ENCODE data around the gene FHAD1. TPM values are rescaled to one million over a fixed set of nuclear protein-coding genes. Genes with fewer than 3 reads are reported as not detected.

FHAD1 gene
- total RNA-seq, 1 donor from 2014 or later: 1.7 TPM

DNA sequence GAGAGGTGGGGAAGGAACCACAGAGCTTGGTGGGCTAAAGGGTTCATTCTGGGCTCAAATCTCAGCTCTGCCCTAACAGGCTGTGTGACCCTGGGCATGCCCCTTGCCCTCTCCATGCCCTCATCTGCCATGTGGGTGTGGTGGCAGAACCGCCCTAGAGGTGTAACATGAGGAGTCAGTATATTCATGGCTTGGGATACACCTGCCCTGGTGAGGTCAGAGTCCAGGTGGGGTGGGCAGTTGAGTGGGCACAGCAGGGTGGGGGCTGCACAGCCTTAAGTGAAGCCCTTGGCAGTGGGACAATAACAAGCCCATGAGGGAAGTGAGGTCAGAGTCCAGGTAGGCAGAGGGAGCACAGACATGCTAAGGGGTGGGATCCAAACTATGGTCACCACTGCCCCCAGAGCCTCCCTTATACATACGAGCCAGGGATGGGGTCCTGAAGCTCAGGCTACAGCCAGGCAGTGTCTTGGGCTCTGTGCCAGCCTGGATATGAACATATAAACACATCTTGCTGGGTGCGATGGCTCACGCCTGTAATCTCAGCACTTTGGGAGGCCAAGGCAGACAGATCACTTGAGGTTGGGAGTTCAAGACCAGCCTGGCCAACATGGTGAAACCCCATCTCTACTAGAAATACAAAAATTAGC lies 103.7 kb downstream of the FHAD1 start:
- no peak overlapping the region for H3K27ac Mint-ChIP-seq (ENCODE audit: unreplicated experiment)
- peaks cover 22% of the 10 kb centered on the region for H3K4me1 Mint-ChIP-seq
- H3K9me3 Mint-ChIP-seq: no peaks in the 10 kb centered on the region
- no peaks in the 10 kb centered on the region for H3K27me3 Mint-ChIP-seq (ENCODE audit: low read depth)
- no peaks in the 10 kb centered on the region for H3K36me3 Mint-ChIP-seq (ENCODE audit: low read depth)
- TF ChIP-seq, protein P1, sequence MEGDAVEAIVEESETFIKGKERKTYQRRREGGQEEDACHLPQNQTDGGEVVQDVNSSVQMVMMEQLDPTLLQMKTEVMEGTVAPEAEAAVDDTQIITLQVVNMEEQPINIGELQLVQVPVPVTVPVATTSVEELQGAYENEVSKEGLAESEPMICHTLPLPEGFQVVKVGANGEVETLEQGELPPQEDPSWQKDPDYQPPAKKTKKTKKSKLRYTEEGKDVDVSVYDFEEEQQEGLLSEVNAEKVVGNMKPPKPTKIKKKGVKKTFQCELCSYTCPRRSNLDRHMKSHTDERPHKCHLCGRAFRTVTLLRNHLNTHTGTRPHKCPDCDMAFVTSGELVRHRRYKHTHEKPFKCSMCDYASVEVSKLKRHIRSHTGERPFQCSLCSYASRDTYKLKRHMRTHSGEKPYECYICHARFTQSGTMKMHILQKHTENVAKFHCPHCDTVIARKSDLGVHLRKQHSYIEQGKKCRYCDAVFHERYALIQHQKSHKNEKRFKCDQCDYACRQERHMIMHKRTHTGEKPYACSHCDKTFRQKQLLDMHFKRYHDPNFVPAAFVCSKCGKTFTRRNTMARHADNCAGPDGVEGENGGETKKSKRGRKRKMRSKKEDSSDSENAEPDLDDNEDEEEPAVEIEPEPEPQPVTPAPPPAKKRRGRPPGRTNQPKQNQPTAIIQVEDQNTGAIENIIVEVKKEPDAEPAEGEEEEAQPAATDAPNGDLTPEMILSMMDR (conservative IDR thresholded peaks at IDR 0.05): no peak
- DNase-seq (ENCODE audit: low read depth, low spot score): no peak
- no peak overlapping the region for H3K4me3 Mint-ChIP-seq

DNA sequence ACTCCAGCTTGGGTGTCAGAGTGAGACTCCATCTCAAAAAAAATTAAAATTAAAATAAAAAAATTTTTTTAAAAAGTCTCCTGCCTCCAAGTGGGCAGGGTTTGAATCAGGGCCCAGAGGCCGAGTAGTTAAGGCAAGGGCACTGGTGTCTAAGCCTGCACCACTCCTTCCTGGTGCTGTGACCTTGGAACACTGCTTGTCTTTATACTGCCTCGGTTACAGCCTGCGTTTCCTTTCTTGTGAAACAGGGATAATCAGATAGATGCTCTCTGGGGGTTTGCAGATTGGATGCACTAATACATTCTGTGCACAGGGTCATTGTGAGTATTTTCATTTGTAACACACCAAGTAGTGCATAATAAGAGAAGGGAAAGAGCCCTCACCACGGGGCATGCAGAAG lies 104.3 kb downstream of the FHAD1 start:
- H3K27me3 Mint-ChIP-seq (ENCODE audit: low read depth): no peaks in the 10 kb centered on the region
- H3K9me3 Mint-ChIP-seq: no peaks in the 10 kb centered on the region
- no peak overlapping the region for H3K4me3 Mint-ChIP-seq
- TF ChIP-seq, protein P1 (conservative IDR thresholded peaks at IDR 0.05): no peak
- H3K27ac Mint-ChIP-seq (ENCODE audit: unreplicated experiment): no peak overlapping the region
- peaks cover 26% of the 10 kb centered on the region for H3K4me1 Mint-ChIP-seq
- no peak for DNase-seq (ENCODE audit: low read depth, low spot score)
- no peaks in the 10 kb centered on the region for H3K36me3 Mint-ChIP-seq (ENCODE audit: low read depth)

DNA sequence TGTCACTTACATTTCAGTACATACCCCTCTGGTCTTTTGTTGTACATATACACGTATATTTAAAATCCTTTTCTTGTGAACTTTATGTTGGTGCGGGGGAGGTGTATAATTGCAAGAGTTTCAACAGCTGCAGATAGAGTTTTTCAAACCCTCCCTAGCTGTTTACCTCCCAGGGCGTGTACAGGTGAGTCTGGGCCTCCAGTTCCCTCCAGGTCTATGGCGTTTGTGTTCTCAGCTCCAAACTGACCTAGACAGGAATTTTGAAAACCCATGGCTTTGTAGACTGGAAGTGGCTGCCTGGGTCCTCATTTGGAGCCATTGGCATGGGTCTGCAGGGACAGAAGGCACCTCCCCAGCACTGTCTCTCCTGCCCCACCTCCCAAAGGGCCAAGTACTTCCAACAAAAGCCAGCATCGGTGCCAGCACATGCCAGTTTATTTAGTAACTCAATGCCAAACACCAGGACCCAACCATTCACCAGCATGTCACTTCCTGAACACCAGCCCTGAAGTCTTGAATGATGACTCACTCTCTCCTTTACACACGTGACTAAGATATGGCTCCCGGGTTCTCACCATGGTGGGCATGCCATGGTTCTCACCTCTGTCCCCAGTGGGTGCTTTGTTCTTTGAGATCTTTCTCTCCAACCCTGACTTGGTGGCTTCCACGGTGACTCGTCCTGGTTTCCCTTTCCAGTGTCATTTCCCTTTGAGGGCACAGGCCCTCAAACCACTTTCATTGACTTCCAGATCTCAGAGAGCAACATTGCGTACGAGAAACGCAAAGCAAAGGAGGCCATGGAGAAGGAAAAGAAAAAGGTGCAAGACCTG lies 105.3 kb downstream of the FHAD1 start:
- Mint-ChIP-seq H3K9me3 (no peaks in the 10 kb centered on the region), H3K4me3 (no peak overlapping the region), H3K27me3 (ENCODE audit: low read depth) (no peaks in the 10 kb centered on the region), H3K27ac (ENCODE audit: unreplicated experiment) (no peak overlapping the region), H3K4me1 (peaks cover 26% of the 10 kb centered on the region), H3K36me3 (ENCODE audit: low read depth) (no peaks in the 10 kb centered on the region)
- TF ChIP-seq, protein P1 (conservative IDR thresholded peaks at IDR 0.05): no peak
- DNase-seq (ENCODE audit: low read depth, low spot score): no peak

DNA sequence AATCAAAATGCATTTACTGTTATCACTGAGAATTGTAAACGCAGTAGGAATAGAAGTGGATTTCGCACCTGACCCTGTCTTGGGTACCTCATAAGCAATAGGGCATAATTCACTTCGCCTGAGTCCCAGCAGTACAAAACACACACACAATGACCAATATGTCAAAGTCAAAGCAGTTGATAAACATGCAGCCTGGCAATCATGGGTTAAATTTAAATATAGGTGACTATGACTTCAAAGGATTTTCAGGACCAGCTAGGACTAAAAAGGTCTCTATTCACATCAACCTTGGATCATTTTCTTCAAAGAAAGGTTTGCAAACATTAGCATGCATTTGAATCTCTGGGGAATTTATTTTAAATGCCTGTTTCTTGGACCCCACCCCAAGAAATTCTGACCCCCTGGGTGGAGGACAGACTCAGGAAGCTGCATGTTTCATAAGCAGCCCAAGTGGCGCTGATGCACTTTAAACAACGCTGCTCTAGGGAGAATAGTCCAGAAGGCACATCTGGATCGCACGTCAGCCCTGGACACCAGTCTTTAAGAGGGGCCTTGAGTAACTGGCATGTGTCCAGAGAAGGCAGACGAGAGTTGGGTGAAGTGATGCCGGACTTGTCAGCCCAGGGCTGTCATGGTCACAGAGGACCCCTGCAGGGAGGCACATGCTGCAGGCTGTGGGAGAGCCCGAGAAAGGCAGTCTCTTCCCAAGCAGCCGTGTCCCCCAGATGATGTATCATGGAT lies 107.0 kb downstream of the FHAD1 start:
- H3K9me3 Mint-ChIP-seq: peaks cover under 1% of the 10 kb centered on the region
- no peak overlapping the region for H3K4me3 Mint-ChIP-seq
- no peaks in the 10 kb centered on the region for H3K36me3 Mint-ChIP-seq (ENCODE audit: low read depth)
- TF ChIP-seq, protein P1 (conservative IDR thresholded peaks at IDR 0.05): no peak
- peaks cover 27% of the 10 kb centered on the region for H3K4me1 Mint-ChIP-seq
- no peaks in the 10 kb centered on the region for H3K27me3 Mint-ChIP-seq (ENCODE audit: low read depth)
- no peak overlapping the region for H3K27ac Mint-ChIP-seq (ENCODE audit: unreplicated experiment)
- no peak for DNase-seq (ENCODE audit: low read depth, low spot score)

DNA sequence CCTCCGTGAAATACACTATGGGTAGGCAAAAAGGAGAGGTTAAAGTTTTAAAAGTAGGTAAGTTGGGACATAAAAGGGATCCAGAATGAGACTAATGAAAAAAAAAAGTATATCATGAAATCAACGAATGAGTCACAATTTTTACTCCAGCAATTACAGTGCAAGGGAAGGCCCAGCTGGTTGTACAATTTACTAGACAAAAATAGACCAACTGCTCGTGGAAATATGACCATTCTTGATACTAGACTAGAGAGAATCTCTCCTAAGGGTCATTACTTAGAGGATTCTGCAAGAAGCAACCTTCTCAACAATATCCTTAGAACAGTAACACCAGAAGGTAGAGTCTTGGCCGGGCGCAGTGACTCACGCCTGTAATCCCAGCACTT lies 107.5 kb downstream of the FHAD1 start:
- no peak overlapping the region for H3K27ac Mint-ChIP-seq (ENCODE audit: unreplicated experiment)
- no peak overlapping the region for H3K4me3 Mint-ChIP-seq
- H3K9me3 Mint-ChIP-seq: peaks cover 3% of the 10 kb centered on the region
- TF ChIP-seq, protein P1 (conservative IDR thresholded peaks at IDR 0.05): no peak
- no peaks in the 10 kb centered on the region for H3K36me3 Mint-ChIP-seq (ENCODE audit: low read depth)
- no peaks in the 10 kb centered on the region for H3K27me3 Mint-ChIP-seq (ENCODE audit: low read depth)
- DNase-seq (ENCODE audit: low read depth, low spot score): no peak
- H3K4me1 Mint-ChIP-seq: peaks cover 31% of the 10 kb centered on the region
